Stimulated activated CD8-positive, alpha-beta memory T cell treated with anti-CD3 and anti-CD28 coated beads, Interleukin-12 subunit alpha, Interleukin-12 subunit beta, amount 100 ng/mL, for 24 hours (primary cell): ENCODE measurements around the gene PLEKHA5.
"Not testable (repeated sequence)": the region's sequence is repeated elsewhere in the genome, so short reads cannot be mapped to it uniquely, and the experiment has no call there.

Experiments used
- DNase-seq: peaks from one replicate; pipeline ENCODE4 v3.0.0-alpha.2; 2020; ENCODE audit errors: extremely low read depth

The PLEKHA5 gene

GRCh38 chr12:19284658-19285057, 155.1 kb downstream of the PLEKHA5 start:
- no peak for DNase-seq

GRCh38 chr12:19285793-19286448, 156.4 kb downstream of the PLEKHA5 start:
- no peak for DNase-seq

- DNase-seq: no peak
Observed at GRCh38 chr12:19287302-19287701, 157.8 kb downstream of the PLEKHA5 start.

- no peak for DNase-seq
Observed at GRCh38 chr12:19288161-19288560, 158.6 kb downstream of the PLEKHA5 start.

- DNase-seq: no peak
Observed at GRCh38 chr12:19288603-19289244, 159.2 kb downstream of the PLEKHA5 start.

GRCh38 chr12:19298836-19299605, 169.5 kb downstream of the PLEKHA5 start:
- DNase-seq: no peak

- DNase-seq: no peak
Observed at GRCh38 chr12:19299765-19300164, 170.2 kb downstream of the PLEKHA5 start.

- no peak for DNase-seq
Observed at GRCh38 chr12:19301223-19301622, 171.7 kb downstream of the PLEKHA5 start.

- DNase-seq: no peak
Observed at GRCh38 chr12:19301688-19302087, 172.2 kb downstream of the PLEKHA5 start.

GRCh38 chr12:19302100-19302640, 172.6 kb downstream of the PLEKHA5 start:
- DNase-seq: no peak

- DNase-seq: no peak
Observed at GRCh38 chr12:19303496-19303895, 174.0 kb downstream of the PLEKHA5 start.

GRCh38 chr12:19304149-19304750, 174.7 kb downstream of the PLEKHA5 start:
- DNase-seq: no peak

- DNase-seq: not testable (repeated sequence)
Observed at GRCh38 chr12:19305621-19306020, 176.1 kb downstream of the PLEKHA5 start.

GRCh38 chr12:19306366-19306765, 176.8 kb downstream of the PLEKHA5 start:
- no peak for DNase-seq

GRCh38 chr12:19307451-19307850, 177.9 kb downstream of the PLEKHA5 start:
- DNase-seq: no peak

- no peak for DNase-seq
Observed at GRCh38 chr12:19311165-19311564, 181.6 kb downstream of the PLEKHA5 start.

- DNase-seq: no peak
Observed at GRCh38 chr12:19312637-19313036, 183.1 kb downstream of the PLEKHA5 start.

- no peak for DNase-seq
Observed at GRCh38 chr12:19316425-19316824, 186.9 kb downstream of the PLEKHA5 start.

- DNase-seq: no peak
Observed at GRCh38 chr12:19322376-19322775, 192.8 kb downstream of the PLEKHA5 start.

GRCh38 chr12:19323805-19324204, 194.3 kb downstream of the PLEKHA5 start:
- no peak for DNase-seq

- no peak for DNase-seq
Observed at GRCh38 chr12:19326102-19326501, 196.6 kb downstream of the PLEKHA5 start.

GRCh38 chr12:19332196-19332595, 202.7 kb downstream of the PLEKHA5 start:
- no peak for DNase-seq
